Brain pericyte (primary cell): ENCODE measurements around the gene PTPRE.

Experiments
- DNase-seq: peaks from one replicate; pipeline ENCODE4 v3.0.0-alpha.2; 2012; ENCODE audit warnings: low read depth, low spot score

The PTPRE gene

DNA sequence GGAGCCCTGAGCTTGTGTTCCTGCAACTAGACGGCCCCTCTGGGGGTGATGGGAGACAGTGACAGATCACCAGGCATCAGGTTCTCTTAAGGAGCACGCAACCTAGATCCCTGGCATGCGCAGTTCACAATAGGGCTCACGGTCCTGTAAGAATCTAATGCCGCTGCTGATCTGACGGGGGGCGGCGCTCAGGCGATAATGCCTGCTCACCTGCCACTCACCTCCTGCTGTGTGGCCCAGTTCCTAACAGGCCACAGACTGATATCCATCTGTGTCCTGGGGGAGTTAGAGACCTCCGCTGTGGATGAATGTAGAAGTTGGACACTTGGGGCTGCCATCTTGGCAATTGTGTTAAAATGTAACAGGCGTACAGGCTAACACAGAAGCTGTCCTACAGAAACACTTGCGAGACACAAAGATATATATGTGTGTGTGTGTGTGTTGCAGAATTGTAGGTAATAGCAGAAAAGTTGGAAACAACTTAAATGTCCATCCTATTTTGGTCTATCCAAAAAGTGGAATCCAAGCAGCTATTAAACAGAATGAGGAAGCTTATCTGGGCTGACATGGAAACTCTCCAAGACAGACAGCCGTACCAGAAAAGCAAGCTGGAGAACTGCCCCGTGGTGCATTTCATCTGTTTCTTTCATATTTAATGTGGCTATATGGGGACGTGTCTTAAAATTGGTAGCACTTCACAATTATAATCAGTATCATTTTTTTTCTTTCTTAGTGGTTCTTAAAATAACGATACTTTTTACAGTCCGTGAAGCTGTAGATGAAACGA lies 136.5 kb downstream of the PTPRE start:
- DNase-seq: no peak

- DNase-seq: no peak
Measured at GRCh38 chr10:128044186-128044585, 137.3 kb downstream of the PTPRE start.

- DNase-seq: no peak
Measured at GRCh38 chr10:128044961-128045832, 138.3 kb downstream of the PTPRE start.

- no peak for DNase-seq
Measured at GRCh38 chr10:128045833-128046120, 138.9 kb downstream of the PTPRE start.

DNA sequence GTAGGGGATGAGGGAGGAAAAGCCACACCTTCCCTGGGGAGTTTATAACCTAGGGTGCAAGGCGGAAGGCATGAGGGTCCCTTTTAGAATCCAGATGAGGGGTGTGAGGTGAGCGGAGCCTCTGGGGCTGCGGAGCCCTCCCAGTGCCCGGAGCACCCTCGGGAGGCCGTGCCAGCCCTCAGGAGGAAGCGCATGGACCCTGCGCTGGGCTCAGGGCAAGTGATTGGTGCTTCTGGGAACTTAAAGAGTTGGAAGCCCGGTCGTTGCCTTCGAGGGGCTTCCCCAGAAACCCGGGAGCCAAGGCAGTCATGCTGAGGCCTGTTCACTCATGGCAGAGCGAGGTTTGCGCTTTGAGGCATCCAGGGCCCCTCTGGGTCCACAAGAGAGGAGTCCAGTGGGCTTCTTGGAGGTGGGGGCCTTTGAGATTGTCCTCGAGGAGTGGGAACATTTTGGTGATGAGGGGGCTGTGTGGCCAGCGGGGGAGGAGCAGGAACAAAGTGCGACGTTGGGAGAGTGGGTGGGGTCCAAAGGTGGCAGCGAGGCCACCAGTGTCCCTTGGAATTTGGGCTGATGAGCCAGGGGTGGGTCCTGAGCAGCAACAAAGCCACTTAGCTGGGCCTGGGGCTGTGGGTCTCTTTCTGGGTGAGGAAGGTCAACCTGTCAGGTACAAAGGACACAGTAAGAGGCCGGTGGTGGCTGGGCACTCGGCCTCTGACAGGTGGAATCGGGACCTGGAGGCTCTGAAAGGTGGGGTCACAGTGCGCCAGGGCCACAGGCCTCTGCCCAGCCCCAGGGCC lies 139.5 kb downstream of the PTPRE start:
- no peak for DNase-seq

DNA sequence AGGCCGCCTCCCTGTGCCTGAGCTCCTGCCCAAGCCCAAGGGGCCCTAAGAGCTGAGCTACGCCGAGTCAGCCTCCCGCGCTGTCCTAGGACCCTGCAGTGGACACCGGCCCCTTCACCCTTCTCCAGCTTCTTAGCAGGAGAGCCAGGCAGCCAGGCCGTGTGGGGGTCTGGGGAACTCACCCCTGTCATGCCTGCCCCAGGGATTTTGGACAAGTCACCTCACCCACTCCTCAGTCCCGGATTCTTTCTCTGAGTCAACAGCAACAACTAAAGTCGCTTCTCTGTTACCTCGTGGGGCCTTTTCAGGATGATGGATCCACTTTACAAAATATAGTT lies 140.0 kb downstream of the PTPRE start:
- no peak for DNase-seq

- DNase-seq: no peak
Measured at GRCh38 chr10:128047351-128047750, 140.4 kb downstream of the PTPRE start.

DNA sequence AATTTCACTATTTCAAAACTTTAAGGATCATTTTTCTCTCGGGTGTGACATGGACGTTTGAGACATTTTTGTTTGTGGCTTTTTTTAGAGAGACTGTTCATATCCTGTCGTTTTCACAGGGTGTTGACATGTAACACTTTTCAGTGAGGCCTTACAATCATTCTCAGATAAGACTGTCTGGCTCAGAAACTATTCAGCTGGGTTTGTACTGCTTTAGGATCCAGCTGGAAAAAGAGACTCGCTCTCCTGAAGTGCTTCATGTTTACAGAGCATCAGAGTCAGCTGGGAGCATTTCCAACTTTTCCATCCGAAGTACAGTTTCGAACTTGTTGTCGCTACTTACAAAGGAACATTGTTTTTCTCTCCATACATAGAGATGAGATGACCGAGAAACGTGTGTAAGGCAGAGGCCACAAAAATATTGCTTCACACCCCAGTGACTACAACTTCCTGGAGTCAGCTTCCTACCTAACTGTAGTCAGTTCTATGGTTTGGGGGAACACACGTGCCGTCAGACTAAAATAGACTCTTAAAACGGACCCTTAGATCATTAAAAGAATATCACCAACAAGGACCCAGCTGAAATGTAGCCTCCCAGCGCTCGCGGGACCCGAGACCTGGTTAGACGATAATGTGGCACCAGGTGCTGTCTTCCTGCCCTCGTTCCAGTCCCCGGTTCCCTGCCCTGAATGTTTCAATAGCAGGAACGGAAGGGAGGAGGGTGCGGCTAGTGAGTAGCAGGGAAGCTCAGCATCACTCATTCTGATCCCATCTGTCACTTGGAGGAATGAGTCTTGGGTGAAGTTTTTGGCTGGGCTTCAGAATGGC lies 141.3 kb downstream of the PTPRE start:
- DNase-seq: no peak

DNA sequence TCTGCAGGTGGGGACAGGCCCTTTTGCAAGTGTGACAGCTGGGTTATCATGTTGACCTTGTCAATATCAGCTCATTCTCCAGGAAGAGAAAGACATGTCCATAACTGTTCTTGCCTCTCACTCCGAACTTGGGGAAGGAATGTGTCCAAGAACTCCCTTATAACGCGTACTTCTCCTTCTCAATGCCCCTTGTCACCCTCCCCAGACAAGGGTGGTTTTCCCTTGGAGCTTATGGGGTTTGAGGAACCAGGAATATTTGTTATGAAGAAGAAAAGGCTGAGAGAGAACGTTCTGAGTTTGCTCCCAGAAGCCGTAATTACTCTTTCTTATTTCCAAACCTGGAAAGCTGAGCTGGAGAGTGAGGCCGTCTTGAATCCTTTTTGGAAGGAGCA lies 141.9 kb downstream of the PTPRE start:
- no peak for DNase-seq

DNA sequence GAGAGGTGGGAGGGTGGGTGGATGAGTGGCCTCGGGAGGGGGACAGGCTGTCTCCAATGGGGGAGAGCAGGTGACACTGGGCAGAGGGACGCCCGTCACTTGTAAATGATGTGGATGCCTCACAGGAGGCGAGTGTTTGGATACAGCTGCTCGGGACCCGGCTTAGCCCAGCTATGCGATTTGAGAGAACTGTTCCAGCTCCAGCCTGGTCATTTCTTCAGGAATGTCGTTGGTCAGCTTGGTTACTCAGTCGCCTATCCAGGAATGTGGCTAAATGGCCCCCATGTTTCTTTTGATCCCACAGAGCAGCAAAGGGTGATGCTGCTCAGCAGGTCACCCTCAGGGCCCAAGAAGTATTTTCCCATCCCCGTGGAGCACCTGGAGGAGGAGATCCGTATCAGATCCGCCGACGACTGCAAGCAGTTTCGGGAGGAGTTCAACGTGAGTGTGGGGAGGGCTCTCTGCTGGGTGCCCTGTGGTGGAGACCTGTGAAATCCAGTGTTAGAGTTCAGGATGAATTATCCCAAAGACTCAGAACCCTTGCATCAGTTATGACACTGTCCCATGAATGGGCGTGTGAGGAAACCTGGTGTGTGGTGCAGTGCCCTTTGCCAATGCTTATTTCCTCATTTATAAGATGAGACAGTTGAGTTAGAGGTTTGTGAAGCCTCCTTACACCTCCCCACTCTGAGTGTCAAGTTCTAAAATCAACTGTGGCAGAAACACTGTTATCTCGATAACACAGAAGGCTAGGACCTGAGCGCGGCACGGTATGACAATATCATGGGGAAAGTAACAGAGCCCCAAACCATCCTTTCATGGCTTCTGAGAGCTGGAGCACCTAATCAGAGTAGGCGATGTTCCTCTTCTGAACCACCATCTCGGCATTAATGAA lies 142.6 kb downstream of the PTPRE start:
- no peak for DNase-seq

- no peak for DNase-seq
Measured at GRCh38 chr10:128050121-128050516, 143.2 kb downstream of the PTPRE start.

DNA sequence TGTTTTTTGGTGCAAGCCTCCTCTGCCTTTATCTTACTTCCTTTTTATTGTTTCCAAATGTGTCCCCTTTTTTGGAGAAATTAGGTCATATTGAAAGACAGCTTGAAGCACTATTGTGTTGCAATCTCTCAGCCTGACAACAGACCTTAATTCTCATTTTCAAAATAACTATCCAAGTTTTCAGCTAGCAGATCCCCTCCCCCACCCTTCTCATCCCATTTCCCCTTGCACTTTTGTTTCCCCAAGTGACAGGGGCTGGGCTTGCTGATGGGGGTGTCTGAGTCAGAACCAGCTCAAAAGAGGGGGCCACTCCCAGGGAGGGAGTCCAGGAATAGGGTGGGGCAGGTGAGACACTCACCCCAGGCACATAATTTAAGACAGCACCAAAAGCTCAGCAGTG lies 144.0 kb downstream of the PTPRE start:
- DNase-seq: no peak

GRCh38 chr10:128051548-128051947 lies 144.6 kb downstream of the PTPRE start:
- DNase-seq: no peak

DNA sequence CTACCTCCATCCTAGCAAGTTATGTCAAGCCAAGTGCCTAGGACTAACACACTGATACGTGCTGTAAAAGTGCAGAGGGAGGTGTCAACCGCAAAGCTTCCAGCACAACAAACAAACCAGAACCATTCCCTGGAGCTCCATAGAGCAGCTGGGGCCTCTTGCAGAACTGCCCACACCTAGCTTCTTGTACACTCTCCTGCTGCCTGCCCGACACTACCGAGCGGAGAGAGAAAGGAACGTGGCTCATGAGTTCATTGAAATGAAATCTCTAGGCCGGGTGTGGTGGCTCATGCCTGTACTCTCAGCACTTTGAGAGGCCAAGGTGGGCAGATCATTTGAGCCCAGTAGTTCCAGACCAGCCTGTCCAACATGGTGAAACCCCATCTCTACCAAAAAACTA lies 145.8 kb downstream of the PTPRE start:
- DNase-seq: no peak

DNA sequence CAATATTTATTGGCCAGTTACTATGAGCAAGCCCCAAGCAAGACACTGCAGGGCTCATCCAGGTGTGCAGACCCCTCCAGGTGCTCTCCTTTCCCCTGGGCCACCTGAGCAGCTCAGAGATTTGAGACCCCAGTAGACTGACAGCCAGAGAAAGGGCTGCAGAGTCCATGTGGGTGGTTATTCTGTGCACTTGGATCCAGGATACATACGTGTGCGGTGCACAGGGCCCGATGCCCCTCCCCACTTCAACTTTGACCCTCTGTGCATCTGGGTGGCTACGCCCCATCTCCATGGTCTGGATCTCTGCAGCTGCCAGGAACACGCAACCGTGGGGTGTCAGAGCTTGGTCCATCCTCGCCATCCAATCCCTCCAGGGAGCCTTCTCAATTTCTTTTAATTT lies 146.5 kb downstream of the PTPRE start:
- no peak for DNase-seq

GRCh38 chr10:128054163-128054970 lies 147.5 kb downstream of the PTPRE start:
- DNase-seq: no peak

GRCh38 chr10:128055061-128055868 lies 148.4 kb downstream of the PTPRE start:
- no peak for DNase-seq

- no peak for DNase-seq
Measured at GRCh38 chr10:128056303-128057050, 149.6 kb downstream of the PTPRE start.
